ENCODE measurements around the gene ABCC1.

The ABCC1 gene

GRCh38 chr16:16086653-16087446 lies 137.4 kb downstream of the ABCC1 start:
- no peak overlapping the region for H3K4me3 ChIP-seq (ENCODE audit: low read length)
- H3K9me3 ChIP-seq (ENCODE audit: control insufficient read depth, low read length) = peaks cover 7% of the 10 kb centered on the region
- H3K27me3 ChIP-seq (ENCODE audit: control insufficient read depth, insufficient read depth, low read length) = no peaks in the 10 kb centered on the region
- no peaks in the 10 kb centered on the region for H3K4me1 ChIP-seq (ENCODE audit: control insufficient read depth, insufficient read depth, low read length)
- H3K9ac ChIP-seq (ENCODE audit: low read length) = no peak overlapping the region
- peaks cover 14% of the 10 kb centered on the region for H3K36me3 ChIP-seq (ENCODE audit: control insufficient read depth, insufficient read depth, low read length)

- Histone ChIP-seq H3K36me3 (ENCODE audit: control insufficient read depth, insufficient read depth, low read length) (peaks cover 6% of the 10 kb centered on the region), H3K27me3 (ENCODE audit: control insufficient read depth, insufficient read depth, low read length) (no peaks in the 10 kb centered on the region), H3K4me1 (ENCODE audit: control insufficient read depth, insufficient read depth, low read length) (no peaks in the 10 kb centered on the region), H3K9me3 (ENCODE audit: control insufficient read depth, low read length) (no peaks in the 10 kb centered on the region), H3K9ac (ENCODE audit: low read length) (no peak overlapping the region), H3K4me3 (ENCODE audit: low read length) (no peak overlapping the region)
Measured at GRCh38 chr16:16090238-16090637, 140.8 kb downstream of the ABCC1 start.

- no peak overlapping the region for H3K9ac ChIP-seq (ENCODE audit: low read length)
- H3K27me3 ChIP-seq (ENCODE audit: control insufficient read depth, insufficient read depth, low read length) = no peaks in the 10 kb centered on the region
- H3K36me3 ChIP-seq (ENCODE audit: control insufficient read depth, insufficient read depth, low read length) = peaks cover 10% of the 10 kb centered on the region
- no peaks in the 10 kb centered on the region for H3K9me3 ChIP-seq (ENCODE audit: control insufficient read depth, low read length)
- H3K4me1 ChIP-seq (ENCODE audit: control insufficient read depth, insufficient read depth, low read length) = no peaks in the 10 kb centered on the region
- no peak overlapping the region for H3K4me3 ChIP-seq (ENCODE audit: low read length)
Measured at GRCh38 chr16:16092925-16093627, 143.7 kb downstream of the ABCC1 start.

DNA sequence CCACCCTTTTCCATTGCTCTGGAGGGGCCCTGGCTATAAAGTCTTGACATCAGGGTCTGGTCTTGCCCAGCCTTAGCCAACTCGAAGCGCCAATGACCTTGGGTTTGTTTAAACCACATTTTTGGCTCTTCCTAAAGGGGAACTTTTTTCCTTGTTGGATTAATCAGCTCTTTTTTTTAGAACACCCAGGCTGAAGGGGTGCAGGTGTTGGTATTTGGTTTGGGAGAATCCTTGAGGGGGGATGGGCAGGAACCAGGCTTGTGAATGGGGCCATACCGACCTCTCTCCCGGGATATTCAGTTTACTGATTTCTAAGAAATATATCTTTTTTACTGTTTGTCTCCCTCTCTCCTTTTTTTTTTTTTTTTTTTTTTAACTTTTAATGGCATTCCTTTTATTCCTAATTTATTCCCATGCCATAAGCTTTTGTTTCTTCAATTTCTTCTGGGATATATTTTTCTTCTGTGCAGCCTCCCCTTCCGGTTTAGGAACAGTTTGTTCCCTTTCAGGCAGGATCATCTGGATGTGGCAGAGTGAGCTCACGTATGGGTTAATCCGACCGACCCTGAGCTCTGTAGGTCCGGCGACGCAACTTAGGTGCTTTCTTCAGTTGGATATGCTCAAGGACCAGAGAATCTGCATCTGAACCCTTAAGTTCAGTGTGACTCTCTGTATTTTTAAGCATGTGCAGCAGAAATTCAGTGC lies 144.4 kb downstream of the ABCC1 start:
- Histone ChIP-seq H3K4me3 (ENCODE audit: low read length) (no peak overlapping the region), H3K27me3 (ENCODE audit: control insufficient read depth, insufficient read depth, low read length) (no peaks in the 10 kb centered on the region), H3K9me3 (ENCODE audit: control insufficient read depth, low read length) (no peaks in the 10 kb centered on the region), H3K4me1 (ENCODE audit: control insufficient read depth, insufficient read depth, low read length) (no peaks in the 10 kb centered on the region), H3K9ac (ENCODE audit: low read length) (no peak overlapping the region), H3K36me3 (ENCODE audit: control insufficient read depth, insufficient read depth, low read length) (peaks cover 10% of the 10 kb centered on the region)

- Histone ChIP-seq H3K4me3 (ENCODE audit: low read length) (no peak overlapping the region), H3K36me3 (ENCODE audit: control insufficient read depth, insufficient read depth, low read length) (peaks cover 7% of the 10 kb centered on the region), H3K4me1 (ENCODE audit: control insufficient read depth, insufficient read depth, low read length) (peaks cover 6% of the 10 kb centered on the region), H3K27me3 (ENCODE audit: control insufficient read depth, insufficient read depth, low read length) (no peaks in the 10 kb centered on the region), H3K9me3 (ENCODE audit: control insufficient read depth, low read length) (no peaks in the 10 kb centered on the region), H3K9ac (ENCODE audit: low read length) (no peak overlapping the region)
Measured at GRCh38 chr16:16095646-16096045, 146.2 kb downstream of the ABCC1 start.

GRCh38 chr16:16096121-16096857 lies 146.9 kb downstream of the ABCC1 start:
- peaks cover 4% of the 10 kb centered on the region for H3K36me3 ChIP-seq (ENCODE audit: control insufficient read depth, insufficient read depth, low read length)
- H3K9ac ChIP-seq (ENCODE audit: low read length) = no peak overlapping the region
- H3K4me1 ChIP-seq (ENCODE audit: control insufficient read depth, insufficient read depth, low read length) = peaks cover 6% of the 10 kb centered on the region
- H3K27me3 ChIP-seq (ENCODE audit: control insufficient read depth, insufficient read depth, low read length) = no peaks in the 10 kb centered on the region
- no peaks in the 10 kb centered on the region for H3K9me3 ChIP-seq (ENCODE audit: control insufficient read depth, low read length)
- no peak overlapping the region for H3K4me3 ChIP-seq (ENCODE audit: low read length)

DNA sequence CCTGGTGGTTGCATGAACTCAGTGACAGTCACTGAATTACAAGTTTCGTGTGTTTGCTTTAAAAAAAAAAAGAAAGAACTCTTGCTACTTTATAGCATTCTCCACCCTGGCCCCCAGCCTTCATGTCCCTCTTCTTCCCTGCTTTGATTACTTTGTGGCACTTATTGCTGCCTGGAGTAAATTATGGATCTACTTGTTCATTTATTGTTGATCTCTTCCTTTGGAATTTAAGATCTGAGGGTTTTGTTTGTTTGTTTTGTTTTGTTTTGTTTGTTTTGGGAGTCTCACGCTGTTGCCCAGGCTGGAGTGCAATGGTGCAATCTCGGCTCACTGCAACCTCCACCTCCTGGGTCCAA lies 147.4 kb downstream of the ABCC1 start:
- peaks cover 4% of the 10 kb centered on the region for H3K36me3 ChIP-seq (ENCODE audit: control insufficient read depth, insufficient read depth, low read length)
- peaks cover 6% of the 10 kb centered on the region for H3K4me1 ChIP-seq (ENCODE audit: control insufficient read depth, insufficient read depth, low read length)
- H3K9me3 ChIP-seq (ENCODE audit: control insufficient read depth, low read length) = no peaks in the 10 kb centered on the region
- H3K9ac ChIP-seq (ENCODE audit: low read length) = no peak overlapping the region
- H3K27me3 ChIP-seq (ENCODE audit: control insufficient read depth, insufficient read depth, low read length) = no peaks in the 10 kb centered on the region
- no peak overlapping the region for H3K4me3 ChIP-seq (ENCODE audit: low read length)

GRCh38 chr16:16099320-16099719 lies 149.9 kb downstream of the ABCC1 start:
- H3K9ac ChIP-seq (ENCODE audit: low read length) = no peak overlapping the region
- peaks cover 6% of the 10 kb centered on the region for H3K4me1 ChIP-seq (ENCODE audit: control insufficient read depth, insufficient read depth, low read length)
- H3K36me3 ChIP-seq (ENCODE audit: control insufficient read depth, insufficient read depth, low read length) = peaks cover 12% of the 10 kb centered on the region
- H3K4me3 ChIP-seq (ENCODE audit: low read length) = no peak overlapping the region
- no peaks in the 10 kb centered on the region for H3K27me3 ChIP-seq (ENCODE audit: control insufficient read depth, insufficient read depth, low read length)
- no peaks in the 10 kb centered on the region for H3K9me3 ChIP-seq (ENCODE audit: control insufficient read depth, low read length)

DNA sequence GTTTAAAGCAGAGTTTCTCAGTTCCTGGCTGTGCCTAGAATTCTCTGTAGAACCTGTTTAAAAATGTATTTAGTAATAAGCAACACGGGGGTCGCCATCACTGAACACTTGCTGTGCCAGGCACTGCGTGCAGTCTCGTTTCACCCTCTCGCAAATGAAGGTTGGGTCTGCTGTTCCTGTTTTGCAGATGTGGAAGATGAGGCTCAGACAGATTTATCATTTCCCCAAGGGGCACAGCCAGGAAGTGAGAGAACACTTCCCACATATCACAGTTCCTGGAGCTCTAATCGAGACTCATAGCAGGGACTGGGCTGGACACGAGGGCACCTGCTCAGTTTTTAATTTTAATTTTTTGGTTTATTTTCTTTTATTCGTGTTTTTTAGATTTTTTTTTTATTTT lies 151.2 kb downstream of the ABCC1 start:
- Histone ChIP-seq H3K36me3 (ENCODE audit: control insufficient read depth, insufficient read depth, low read length) (peaks cover 12% of the 10 kb centered on the region), H3K4me3 (ENCODE audit: low read length) (no peak overlapping the region), H3K9me3 (ENCODE audit: control insufficient read depth, low read length) (no peaks in the 10 kb centered on the region), H3K27me3 (ENCODE audit: control insufficient read depth, insufficient read depth, low read length) (no peaks in the 10 kb centered on the region), H3K4me1 (ENCODE audit: control insufficient read depth, insufficient read depth, low read length) (peaks cover 6% of the 10 kb centered on the region), H3K9ac (ENCODE audit: low read length) (no peak overlapping the region)

GRCh38 chr16:16101585-16101984 lies 152.2 kb downstream of the ABCC1 start:
- H3K9ac ChIP-seq (ENCODE audit: low read length) = no peak overlapping the region

GRCh38 chr16:16102738-16103137 lies 153.3 kb downstream of the ABCC1 start:
- Histone ChIP-seq H3K36me3 (ENCODE audit: control insufficient read depth, insufficient read depth, low read length) (peaks cover 8% of the 10 kb centered on the region), H3K27me3 (ENCODE audit: control insufficient read depth, insufficient read depth, low read length) (no peaks in the 10 kb centered on the region), H3K4me1 (ENCODE audit: control insufficient read depth, insufficient read depth, low read length) (peaks cover 6% of the 10 kb centered on the region), H3K9ac (ENCODE audit: low read length) (no peak overlapping the region), H3K4me3 (ENCODE audit: low read length) (no peak overlapping the region), H3K9me3 (ENCODE audit: control insufficient read depth, low read length) (no peaks in the 10 kb centered on the region)

More at GRCh38 chr16:16101585-16101984, 152.2 kb downstream of the ABCC1 start:
- Histone ChIP-seq H3K4me1 (ENCODE audit: control insufficient read depth, insufficient read depth, low read length) (peaks cover 6% of the 10 kb centered on the region), H3K36me3 (ENCODE audit: control insufficient read depth, insufficient read depth, low read length) (peaks cover 12% of the 10 kb centered on the region), H3K9me3 (ENCODE audit: control insufficient read depth, low read length) (no peaks in the 10 kb centered on the region), H3K4me3 (ENCODE audit: low read length) (no peak overlapping the region), H3K27me3 (ENCODE audit: control insufficient read depth, insufficient read depth, low read length) (no peaks in the 10 kb centered on the region)
